Uterus (tissue), 4 donors: ENCODE results near the gene XYLT2. TPM values are rescaled to one million over a fixed set of nuclear protein-coding genes. Genes with fewer than 3 reads are reported as not detected.

ENCODE experiments used
- DNase-seq, 2 donors: peaks; one replicate each; pipeline ENCODE4 v3.0.0-alpha.2; 2019 to 2020
- H3K27ac ChIP-seq, 2 donors: fragments of 200-600 bp; sonication (generic); 1 replicate in 1 of 2; 2 replicates in 1 of 2; pipeline ENCODE4 v1.5.1; 2016 to 2018
- H3K27me3 ChIP-seq, 2 donors: fragments of 200-600 bp; sonication (generic); one replicate each; pipeline ENCODE4 v1.5.1; 2018 to 2019; ENCODE audit warnings: control low read depth in 1 of 2
- H3K36me3 ChIP-seq, 2 donors: fragments of 200-600 bp; sonication (generic); one replicate each; pipeline ENCODE4 v1.5.1; 2019; ENCODE audit warnings: control low read depth in 1 of 2
- H3K4me1 ChIP-seq, 2 donors: fragments of 200-600 bp; sonication (generic); one replicate each; pipeline ENCODE4 v1.5.1; 2018 to 2019; ENCODE audit warnings: control low read depth in 1 of 2
- H3K4me3 ChIP-seq, 2 donors: fragments of 200-600 bp; sonication (generic); 1 replicate in 1 of 2; 2 replicates in 1 of 2; pipeline ENCODE4 v1.5.1; 2018 to 2019; ENCODE audit warnings: mild to moderate bottlenecking in 1 of 2
- H3K9me3 ChIP-seq, 2 donors: fragments of 200-600 bp; sonication (generic); one replicate each; pipeline ENCODE4 v1.5.1; 2019; ENCODE audit warnings: control low read depth in 1 of 2
- CTCF ChIP-seq, 4 experiments: fragments of 200-600 bp in 2 of 4; fragments of 450-650 bp in 2 of 4; sonication (generic) in 2 of 4; IDR thresholded peaks; one replicate each; pipeline ENCODE4 v1.5.1; 2016 to 2019; ENCODE audit warnings: antibody characterized with exemption in 4 of 4, mild to moderate bottlenecking in 2 of 4, moderate library complexity in 1 of 4
- POLR2A ChIP-seq, 2 donors: fragments of 450-650 bp; IDR thresholded peaks; one replicate each; pipeline ENCODE4 v1.6.1; 2016; ENCODE audit warnings: antibody characterized with exemption in 2 of 2, mild to moderate bottlenecking in 1 of 2, moderate library complexity in 1 of 2
- intact Hi-C: fragments of 100-400 bp; cut with DNase I; formaldehyde crosslinking; loops from one replicate; pipeline ENCODE4 v1.15.1; 2023; ENCODE audit warnings: low total_unique reads
- total RNA-seq, 4 donors: library from RNA; depleted of rRNA in 3 of 4; stranded (reverse); fragments of >200 nt in 3 of 4; gene quantifications; one replicate each; pipeline versions ENCODE4 v1.1.0 to v1.2.4, GENCODE V29; 2014 to 2023
- donor health status: DM: yes; HTN: yes; CAD: no.

The XYLT2 gene
- total RNA-seq, 4 donors from 2014 or later, result 23.5 to 34.0 (median 28.5) TPM

- intact Hi-C loops, result no loop called here
- no peaks in the 10 kb centered on the region for H3K36me3 ChIP-seq
- H3K27me3 ChIP-seq, result no peaks in the 10 kb centered on the region
- H3K4me3 ChIP-seq, result no peak overlapping the region
- TF ChIP-seq POLR2A (IDR thresholded peaks at IDR 0.05), result no peak
- no peak for TF ChIP-seq CTCF (IDR thresholded peaks at IDR 0.05)
- H3K4me1 ChIP-seq, result no peaks in the 10 kb centered on the region
- H3K27ac ChIP-seq, result no peak overlapping the region
- no peaks in the 10 kb centered on the region for H3K9me3 ChIP-seq
- DNase-seq, result no peak
These were observed 7.0 kb downstream of the XYLT2 start for GRCh38 chr17:50352693-50353599.

- TF ChIP-seq POLR2A (IDR thresholded peaks at IDR 0.05) (no peak), CTCF (IDR thresholded peaks at IDR 0.05) (no peak)
- Histone ChIP-seq H3K4me1 (no peaks in the 10 kb centered on the region), H3K27ac (no peak overlapping the region), H3K36me3 (no peaks in the 10 kb centered on the region), H3K4me3 (no peak overlapping the region), H3K27me3 (no peaks in the 10 kb centered on the region), H3K9me3 (no peaks in the 10 kb centered on the region)
- intact Hi-C loops, result no loop called here
- no peak for DNase-seq
These were observed 7.8 kb downstream of the XYLT2 start for GRCh38 chr17:50353600-50354195.

- DNase-seq, result no peak
- intact Hi-C loops, result no loop called here
- H3K36me3 ChIP-seq, result no peaks in the 10 kb centered on the region
These were observed 8.3 kb downstream of the XYLT2 start for GRCh38 chr17:50354198-50354597.

GRCh38 chr17:50354776-50355175 lies 8.8 kb downstream of the XYLT2 start:
- no peaks in the 10 kb centered on the region for H3K9me3 ChIP-seq
- no peak for TF ChIP-seq CTCF (IDR thresholded peaks at IDR 0.05)
- TF ChIP-seq POLR2A (IDR thresholded peaks at IDR 0.05), result no peak
- no peak overlapping the region for H3K4me3 ChIP-seq
- no peaks in the 10 kb centered on the region for H3K36me3 ChIP-seq
- H3K27ac ChIP-seq, result no peak overlapping the region
- DNase-seq, result no peak
- H3K4me1 ChIP-seq, result no peaks in the 10 kb centered on the region
- H3K27me3 ChIP-seq, result no peaks in the 10 kb centered on the region
- intact Hi-C loops, result no loop called here

More at GRCh38 chr17:50354198-50354597, 8.3 kb downstream of the XYLT2 start:
- TF ChIP-seq CTCF (IDR thresholded peaks at IDR 0.05) (no peak), POLR2A (IDR thresholded peaks at IDR 0.05) (no peak)
- no peaks in the 10 kb centered on the region for H3K4me1 ChIP-seq
- H3K27ac ChIP-seq, result no peak overlapping the region
- no peaks in the 10 kb centered on the region for H3K9me3 ChIP-seq
- H3K4me3 ChIP-seq, result no peak overlapping the region
- H3K27me3 ChIP-seq, result no peaks in the 10 kb centered on the region

GRCh38 chr17:50355336-50355700 lies 9.4 kb downstream of the XYLT2 start:
- no peaks in the 10 kb centered on the region for H3K27me3 ChIP-seq
- TF ChIP-seq POLR2A (IDR thresholded peaks at IDR 0.05) (no peak), CTCF (IDR thresholded peaks at IDR 0.05) (no peak)
- no peaks in the 10 kb centered on the region for H3K4me1 ChIP-seq
- H3K9me3 ChIP-seq, result no peaks in the 10 kb centered on the region
- no peak for DNase-seq
- intact Hi-C loops, result no loop called here
- H3K27ac ChIP-seq, result no peak overlapping the region
- no peak overlapping the region for H3K4me3 ChIP-seq
- no peaks in the 10 kb centered on the region for H3K36me3 ChIP-seq
